Stimulated activated naive CD8-positive, alpha-beta T cell treated with anti-CD3 and anti-CD28 coated beads, Interleukin-15, Interleukin-2, amounts not matched to agents 100 U/mL and 50 U/mL, for 24 hours (primary cell): Measurements from ENCODE around the gene CHD6.

Experiments
- ATAC-seq: fragments of 150-1000 bp; cut with Tn5 transposase; one replicate; pipeline ENCODE4 v1.10.0; 2021
- DNase-seq: peaks from one replicate; pipeline ENCODE4 v3.0.0; 2021

Gene CHD6

GRCh38 chr20:41617902-41618806 lies at the start of gene CHD6:
TSS of gene CHD6 (minus strand) at chr20:41618377. CDS start at chr20:41551337, 67,040 bp downstream.
- DNase-seq: peak; percentile 99
- peak; percentile 99 for ATAC-seq

GRCh38 chr20:41664584-41664983 lies 46.4 kb upstream of the CHD6 start:
- ATAC-seq: no peak
- DNase-seq: no peak

GRCh38 chr20:41657655-41658054 lies 39.5 kb upstream of the CHD6 start:
- no peak for DNase-seq
- ATAC-seq: no peak

GRCh38 chr20:41655962-41656618 lies 37.9 kb upstream of the CHD6 start:
- ATAC-seq (no peak), DNase-seq (no peak)

- DNase-seq (no peak), ATAC-seq (no peak)
Measured at GRCh38 chr20:41654884-41655283, 36.7 kb upstream of the CHD6 start.

- DNase-seq (no peak), ATAC-seq (no peak)
Measured at GRCh38 chr20:41654292-41654691, 36.1 kb upstream of the CHD6 start.

GRCh38 chr20:41650231-41650948 lies 32.2 kb upstream of the CHD6 start:
- ATAC-seq (no peak), DNase-seq (no peak)

- DNase-seq: no peak
- ATAC-seq: no peak
Measured at GRCh38 chr20:41649489-41649888, 31.3 kb upstream of the CHD6 start.

- ATAC-seq (no peak), DNase-seq (no peak)
Measured at GRCh38 chr20:41645372-41645771, 27.2 kb upstream of the CHD6 start.

GRCh38 chr20:41643504-41643938 lies 25.3 kb upstream of the CHD6 start:
- DNase-seq (no peak), ATAC-seq (no peak)

GRCh38 chr20:41639630-41640029 lies 21.5 kb upstream of the CHD6 start:
- ATAC-seq (no peak), DNase-seq (no peak)

- no peak for ATAC-seq
- no peak for DNase-seq
Measured at GRCh38 chr20:41638456-41638855, 20.3 kb upstream of the CHD6 start.

- DNase-seq: no peak
- no peak for ATAC-seq
Measured at GRCh38 chr20:41635158-41635557, 17.0 kb upstream of the CHD6 start.

- peak; percentile 69 for ATAC-seq
- no peak for DNase-seq
Measured at GRCh38 chr20:41632896-41633295, 14.7 kb upstream of the CHD6 start.

- no peak for DNase-seq
- no peak for ATAC-seq
Measured at GRCh38 chr20:41631826-41632225, 13.6 kb upstream of the CHD6 start.

- no peak for DNase-seq
- no peak for ATAC-seq
Measured at GRCh38 chr20:41630846-41631245, 12.7 kb upstream of the CHD6 start.

GRCh38 chr20:41627611-41628244 lies 9.6 kb upstream of the CHD6 start:
- DNase-seq (no peak), ATAC-seq (no peak)

GRCh38 chr20:41627001-41627495 lies 8.9 kb upstream of the CHD6 start:
- ATAC-seq (no peak), DNase-seq (no peak)

- DNase-seq (no peak), ATAC-seq (no peak)
Measured at GRCh38 chr20:41623625-41624375, 5.6 kb upstream of the CHD6 start.

GRCh38 chr20:41622584-41622983 lies 4.4 kb upstream of the CHD6 start:
- DNase-seq (no peak), ATAC-seq (no peak)

- DNase-seq: no peak
- no peak for ATAC-seq
Measured at GRCh38 chr20:41621971-41622370, 3.8 kb upstream of the CHD6 start.
